Pons (tissue), 1 donor: ENCODE results near the gene THUMPD3.

Experiments
- DNase-seq: peaks from one replicate; pipeline ENCODE4 v3.0.0-alpha.2; 2016; ENCODE audit warnings: low spot score

The THUMPD3 gene

GRCh38 chr3:9352917-9353752 is 9.7 kb upstream of the THUMPD3 start:
- peak; percentile 82 for DNase-seq

DNA sequence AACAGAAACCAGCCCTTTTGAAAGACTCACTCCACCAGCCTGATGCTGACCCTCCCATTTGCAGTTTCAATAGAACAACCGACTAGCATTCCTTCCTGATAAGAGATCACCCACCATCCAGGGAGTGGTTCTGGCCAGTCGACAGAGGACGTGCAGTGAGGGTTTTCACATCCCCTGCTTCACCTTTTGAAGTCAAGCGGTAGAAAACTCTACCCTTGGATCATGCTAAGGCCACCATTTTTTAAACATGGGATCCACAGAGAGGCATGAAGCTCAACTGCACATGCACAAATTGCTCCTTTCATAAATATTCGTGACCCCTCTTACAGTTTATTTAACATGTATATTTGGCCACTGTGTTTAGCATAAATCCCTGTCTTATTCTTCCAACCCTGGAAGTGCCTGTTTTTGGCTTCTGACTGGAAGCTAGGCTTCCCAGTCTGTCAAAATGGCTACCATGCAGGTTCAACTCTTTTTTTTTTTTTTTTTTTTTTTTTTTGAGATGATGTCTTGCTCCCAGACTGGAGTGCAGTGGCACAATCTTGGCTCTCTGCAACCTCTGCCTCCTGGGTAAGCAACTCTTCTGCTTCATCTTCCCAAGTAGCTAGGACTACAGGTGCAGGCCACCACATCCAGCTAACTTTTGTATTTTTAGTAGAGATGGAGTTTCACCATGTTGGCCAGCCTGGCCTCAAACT is 1.0 kb upstream of the THUMPD3 start:
- no peak for DNase-seq

DNA sequence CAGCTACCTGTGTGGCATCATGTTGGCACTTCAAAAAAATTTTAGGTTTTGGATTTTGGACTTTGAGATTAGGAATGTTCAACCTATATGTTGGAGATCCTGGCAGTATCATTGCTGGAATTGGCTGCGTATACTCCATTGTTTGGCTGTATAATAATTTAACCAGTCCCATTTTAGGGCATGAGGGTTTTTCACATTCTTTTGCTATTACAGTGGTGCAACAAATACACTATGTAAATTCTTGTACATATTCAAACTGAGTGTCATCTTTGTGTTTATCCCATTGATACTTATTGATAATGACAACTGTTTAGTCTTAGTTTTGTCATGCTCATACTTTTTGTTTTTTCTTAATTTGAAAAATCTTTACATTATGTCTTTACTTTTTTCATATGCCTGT is 6.7 kb downstream of the THUMPD3 start:
- no peak for DNase-seq

DNA sequence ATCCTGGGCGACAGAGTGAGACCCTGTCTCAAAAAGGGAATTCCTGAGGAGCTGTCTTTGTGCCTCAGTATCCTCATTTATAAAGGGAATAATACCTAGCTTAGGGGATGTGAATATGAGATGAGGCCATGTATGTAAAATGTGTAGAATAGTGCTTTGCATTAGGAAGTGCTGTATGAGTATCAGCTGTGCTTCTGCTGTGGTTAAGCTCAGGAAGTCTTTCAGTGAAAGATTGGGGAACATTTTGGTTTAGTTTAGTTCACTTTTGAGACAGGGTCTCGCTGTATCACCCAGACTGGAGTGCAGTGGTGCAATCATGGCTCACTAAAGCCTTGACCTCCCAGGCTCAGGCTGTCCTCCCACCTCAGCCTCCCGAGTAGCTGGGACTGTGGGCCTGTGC is 10.6 kb downstream of the THUMPD3 start:
- DNase-seq, result no peak

DNA sequence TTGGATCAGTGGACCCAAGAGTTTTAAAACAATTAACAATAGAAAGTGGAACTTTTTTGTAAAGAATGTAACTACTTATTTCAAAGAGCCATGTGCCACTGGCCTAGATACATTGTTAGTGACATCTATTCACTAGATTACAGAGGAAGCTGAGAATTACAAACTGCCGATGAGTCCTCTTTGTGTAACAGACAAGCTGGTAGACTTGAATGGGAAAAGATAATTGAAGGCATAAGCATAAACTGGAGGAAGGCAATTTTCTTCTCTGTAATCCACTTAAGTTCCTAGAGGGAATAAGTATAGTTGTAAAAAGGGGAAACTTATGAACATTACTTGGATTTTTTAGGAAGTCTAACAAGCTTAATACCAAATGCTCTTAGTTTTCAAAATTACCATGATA is 15.1 kb downstream of the THUMPD3 start:
- DNase-seq, result no peak

DNA sequence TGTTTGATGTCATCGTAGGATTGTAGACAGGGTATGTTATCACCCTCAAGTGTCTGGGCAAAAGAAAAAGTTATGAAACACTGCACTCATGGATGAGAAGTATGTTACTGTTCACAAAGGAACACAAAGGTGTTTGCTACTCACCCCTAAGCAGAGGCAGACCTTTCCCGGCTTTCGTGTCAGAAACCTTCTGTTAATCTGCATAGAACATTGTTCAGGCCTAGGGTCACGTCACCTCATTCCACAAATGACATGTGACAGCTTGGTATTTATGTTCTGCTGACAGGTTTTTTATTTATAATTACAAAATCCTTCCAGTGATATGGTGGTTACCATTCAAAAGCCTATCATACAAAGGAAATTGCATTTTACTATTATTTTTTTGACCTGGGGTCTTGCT is 16.5 kb downstream of the THUMPD3 start:
- DNase-seq, result no peak

DNA sequence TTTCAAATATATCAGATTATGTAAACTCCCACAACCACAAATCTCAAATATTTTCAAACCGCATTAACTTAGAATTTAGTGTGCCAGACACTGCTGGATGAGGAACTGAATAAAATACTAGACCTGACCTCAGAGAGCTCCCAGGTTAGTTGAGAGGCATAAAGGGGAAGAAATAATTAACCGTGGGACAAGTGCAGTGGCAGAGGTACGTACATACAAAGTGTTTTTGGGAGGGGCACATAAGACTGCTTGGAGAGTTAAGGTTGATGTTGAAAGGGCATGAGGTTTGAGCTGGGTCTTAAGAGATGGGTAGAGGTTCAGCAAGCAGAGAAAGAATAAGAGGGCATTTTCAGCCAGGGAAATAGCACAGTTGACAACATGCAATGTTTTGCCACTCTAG is 17.2 kb downstream of the THUMPD3 start:
- DNase-seq, result no peak

DNA sequence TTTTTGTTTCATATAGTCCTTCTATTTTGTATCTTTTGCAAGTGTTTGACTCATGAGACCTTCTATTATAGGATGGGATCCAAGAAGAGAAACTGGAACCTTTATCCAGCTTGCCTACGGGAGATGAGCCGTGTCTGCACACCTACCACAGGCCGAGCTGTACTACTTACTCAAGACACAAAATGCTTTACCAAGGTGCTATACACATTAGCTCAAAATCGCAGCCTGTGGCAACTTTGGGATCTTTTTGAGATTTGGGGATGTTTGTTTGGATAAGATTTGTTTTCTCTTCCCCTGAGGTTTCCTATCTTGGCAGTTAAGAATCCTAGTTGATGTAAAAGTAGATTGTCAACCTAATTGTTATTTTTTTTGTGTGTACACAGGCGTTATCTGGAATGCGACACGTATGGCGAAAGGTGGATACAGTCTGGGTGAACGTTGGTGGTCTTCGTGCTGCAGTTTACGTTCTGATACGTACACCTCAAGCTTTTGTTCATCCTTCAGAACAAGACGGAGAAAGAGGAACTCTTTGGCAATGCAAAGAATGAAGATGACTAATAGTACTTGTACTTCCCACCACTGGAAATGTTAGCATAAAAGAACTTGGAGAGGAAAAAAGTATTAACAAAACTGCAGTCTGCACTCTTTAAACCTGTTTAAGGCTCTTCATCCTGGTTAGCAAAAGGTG is 21.4 kb downstream of the THUMPD3 start:
- no peak for DNase-seq

GRCh38 chr3:9385187-9386077 is 22.6 kb downstream of the THUMPD3 start:
- no peak for DNase-seq

DNA sequence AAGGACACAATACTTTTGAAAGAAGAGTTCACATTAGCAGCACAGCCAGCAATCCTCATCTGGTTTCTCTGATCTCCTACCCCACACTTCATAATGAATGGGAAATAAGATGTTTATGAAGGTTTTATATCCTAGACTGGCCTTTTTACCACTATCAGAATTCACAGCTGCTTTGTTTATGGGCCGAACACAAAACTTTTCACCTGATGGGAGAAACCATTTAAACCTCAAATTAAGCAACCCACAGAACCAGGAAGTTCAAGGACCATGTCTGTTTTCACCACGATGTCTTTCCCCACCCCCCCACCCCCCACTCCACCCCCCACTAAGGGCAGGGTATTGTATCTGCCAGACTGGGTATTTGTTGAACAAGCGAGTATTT is 23.2 kb downstream of the THUMPD3 start:
- no peak for DNase-seq

- no peak for DNase-seq
These were observed 23.9 kb downstream of the THUMPD3 start for GRCh38 chr3:9386501-9387321.

DNA sequence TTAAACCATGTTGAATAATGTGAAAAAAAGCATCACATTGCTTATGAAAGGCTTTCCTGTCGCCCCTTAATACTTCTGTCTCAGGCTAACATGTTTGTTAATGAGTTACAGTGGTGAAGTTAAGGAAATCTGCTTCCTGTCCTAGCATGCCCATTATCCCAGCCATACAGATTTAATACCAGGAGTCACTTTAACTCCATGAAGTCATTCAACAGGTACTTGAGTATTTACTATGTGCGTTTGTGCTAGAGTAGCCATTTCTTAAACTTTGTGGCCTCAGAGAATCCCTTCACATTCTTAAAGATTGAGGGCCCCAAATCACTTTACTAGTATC is 24.4 kb downstream of the THUMPD3 start:
- no peak for DNase-seq

DNA sequence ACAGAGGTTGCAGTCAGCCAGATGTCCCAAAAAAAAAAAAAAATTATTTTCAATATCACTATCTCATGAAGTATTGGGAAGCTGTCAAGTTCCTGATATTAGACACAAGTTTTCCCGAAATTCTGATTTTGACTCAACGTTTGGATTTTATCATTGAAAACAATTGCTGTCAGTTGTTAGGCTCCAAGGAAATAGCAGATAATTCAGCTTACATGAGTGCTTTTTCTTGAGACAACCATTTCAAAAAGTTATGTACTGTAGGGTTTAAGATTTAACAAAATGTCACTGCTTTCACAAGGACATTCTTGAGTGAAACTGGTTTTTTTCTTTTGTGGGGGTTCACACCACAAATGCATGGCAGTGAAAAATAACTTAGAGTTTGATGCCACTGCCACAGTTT is 25.3 kb downstream of the THUMPD3 start:
- no peak for DNase-seq

GRCh38 chr3:9388562-9389272 is 25.9 kb downstream of the THUMPD3 start:
- DNase-seq, result no peak

- DNase-seq, result no peak
These were observed 27.5 kb downstream of the THUMPD3 start for GRCh38 chr3:9390265-9390888.

- no peak for DNase-seq
These were observed 29.2 kb downstream of the THUMPD3 start for GRCh38 chr3:9392041-9392440.

- no peak for DNase-seq
These were observed 32.9 kb downstream of the THUMPD3 start for GRCh38 chr3:9395570-9396300.

DNA sequence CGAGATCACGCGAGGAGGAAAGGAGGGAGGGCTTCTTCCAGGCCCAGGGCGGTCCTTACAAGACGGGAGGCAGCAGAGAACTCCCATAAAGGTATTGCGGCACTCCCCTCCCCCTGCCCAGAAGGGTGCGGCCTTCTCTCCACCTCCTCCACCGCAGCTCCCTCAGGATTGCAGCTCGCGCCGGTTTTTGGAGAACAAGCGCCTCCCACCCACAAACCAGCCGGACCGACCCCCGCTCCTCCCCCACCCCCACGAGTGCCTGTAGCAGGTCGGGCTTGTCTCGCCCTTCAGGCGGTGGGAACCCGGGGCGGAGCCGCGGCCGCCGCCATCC is 33.4 kb downstream of the THUMPD3 start:
- peak; percentile 61 for DNase-seq

DNA sequence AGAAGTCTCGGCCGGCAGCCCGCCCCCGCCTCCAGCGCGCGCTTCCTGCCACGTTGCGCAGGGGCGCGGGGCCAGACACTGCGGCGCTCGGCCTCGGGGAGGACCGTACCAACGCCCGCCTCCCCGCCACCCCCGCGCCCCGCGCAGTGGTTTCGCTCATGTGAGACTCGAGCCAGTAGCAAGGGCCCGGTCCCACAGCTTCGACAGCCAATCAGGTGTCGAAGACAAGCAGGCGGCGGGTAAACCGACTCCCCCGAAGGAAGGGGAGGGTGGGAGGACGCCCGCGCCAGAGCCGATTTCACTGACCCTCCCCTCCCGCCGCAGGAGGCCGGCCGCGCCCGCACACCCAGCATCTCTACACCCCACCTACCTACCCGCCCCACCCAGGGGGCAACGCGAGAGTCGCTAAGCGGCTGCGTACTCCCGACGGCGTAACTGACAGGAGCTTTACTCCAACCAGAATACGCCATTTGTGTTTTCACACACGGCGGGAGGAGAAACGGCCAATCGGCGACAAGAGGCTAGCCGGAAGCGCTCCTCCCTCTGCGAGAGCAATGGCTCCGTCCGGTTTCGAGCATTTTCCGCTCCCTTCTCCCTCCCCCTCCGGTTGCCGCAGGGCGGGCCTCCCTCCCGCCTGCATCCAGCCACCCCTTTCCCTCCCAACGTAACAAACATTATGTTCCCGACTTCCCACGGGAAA is 33.9 kb downstream of the THUMPD3 start:
- DNase-seq, result peak; percentile 99
